Activated CD8-positive, alpha-beta T cell treated with anti-CD3 and anti-CD28 coated beads for 36 hours (primary cell): ENCODE measurements around the gene HIPK1. TPM values are rescaled to one million over a fixed set of nuclear protein-coding genes. Genes with fewer than 3 reads are reported as not detected.

Experiments used
- ATAC-seq: fragments of 200-7000 bp; cut with Tn5 transposase; one replicate; pipeline ENCODE4 v1.10.0; 2021; ENCODE audit warnings: mild to moderate bottlenecking, moderate library complexity
- CTCF ChIA-PET: fragments of 350-600 bp; sonication (Branson Sonifier 250); formaldehyde crosslinking; loops from one replicate; lab custom pipeline; 2021; ENCODE audit warnings: antibody characterized with exemption; lab: Charles Lee
- POLR2A ChIA-PET: fragments of 350-600 bp; sonication (Branson Sonifier 250); formaldehyde crosslinking; loops from one replicate; lab custom pipeline; 2021; ENCODE audit warnings: antibody characterized with exemption; lab: Charles Lee
- DNase-seq: peaks from one replicate; pipeline ENCODE4 v3.0.0-alpha.2; 2020
- H3K27ac Mint-ChIP-seq: one replicate; pipeline ENCODE4 v1.8.0; 2021; ENCODE audit warnings: mild to moderate bottlenecking, mixed read lengths
- H3K27me3 Mint-ChIP-seq: one replicate; pipeline ENCODE4 v1.8.0; 2021; ENCODE audit warnings: mixed read lengths
- H3K36me3 Mint-ChIP-seq: one replicate; pipeline ENCODE4 v1.8.0; 2021; ENCODE audit warnings: low read depth, mixed read lengths
- H3K4me1 Mint-ChIP-seq: one replicate; pipeline ENCODE4 v1.8.0; 2021; ENCODE audit warnings: low read depth, mixed read lengths
- H3K4me3 Mint-ChIP-seq: one replicate; pipeline ENCODE4 v1.8.0; 2021; ENCODE audit warnings: mild to moderate bottlenecking, moderate library complexity, mixed read lengths
- H3K9me3 Mint-ChIP-seq: one replicate; pipeline ENCODE4 v1.8.0; 2021; ENCODE audit warnings: mixed read lengths
- CTCF ChIP-seq: fragments of 200-600 bp; IDR thresholded peaks from one replicate; pipeline ENCODE4 v1.8.0; 2022; ENCODE audit warnings: antibody characterized with exemption, mild to moderate bottlenecking
- intact Hi-C: fragments of 100-400 bp; cut with micrococcal nuclease; formaldehyde crosslinking; loops from one replicate; pipeline ENCODE4 v1.10.0; 2022
- total RNA-seq, 2 experiments: library from RNA; stranded (reverse); gene quantifications; one replicate each; pipeline ENCODE4 v1.2.3, GENCODE V29; 2021

HIPK1 gene
- total RNA-seq, 2 experiments from 2014 or later: 42.8 to 45.1 TPM

- H3K4me3 Mint-ChIP-seq: no peak overlapping the region
- DNase-seq (no peak), ATAC-seq (no peak)
- intact Hi-C loops: no loop called here
- H3K27ac Mint-ChIP-seq: no peak overlapping the region
- no peak for TF ChIP-seq CTCF
- H3K9me3 Mint-ChIP-seq: no peaks in the 10 kb centered on the region
- ChIA-PET POLR2A (interaction anchor here (0.7 to 1.3 kb wide), 2 partner anchors 9 to 15 kb away, joined by 5 to 6 read pairs; partner anchors contain the start of gene AP4B1), CTCF (interaction anchor here (1.2 to 1.4 kb wide), 2 partner anchors 9 to 60 kb away, joined by 4 read pairs; partner anchors contain the start of gene AP4B1)
- peaks cover 23% of the 10 kb centered on the region for H3K4me1 Mint-ChIP-seq
- H3K27me3 Mint-ChIP-seq: no peaks in the 10 kb centered on the region
- H3K36me3 Mint-ChIP-seq: peaks cover 46% of the 10 kb centered on the region
Measured at GRCh38 chr1:113895098-113895497, 34.0 kb upstream of the HIPK1 start.

GRCh38 chr1:113895961-113896360 is 33.2 kb upstream of the HIPK1 start:
- ChIA-PET CTCF (interaction anchor here (1.0 to 1.4 kb wide), 4 partner anchors 7 to 61 kb away, joined by 3 to 4 read pairs (median 4); partner anchors contain the start of gene AP4B1), POLR2A (interaction anchor here (1.3 kb wide), 2 partner anchors 8 to 33 kb away, joined by 4 to 6 read pairs; partner anchors contain the start of gene AP4B1)
- H3K4me1 Mint-ChIP-seq: peaks cover 24% of the 10 kb centered on the region
- intact Hi-C loops: no loop called here
- H3K27me3 Mint-ChIP-seq: no peaks in the 10 kb centered on the region
- peaks cover 50% of the 10 kb centered on the region for H3K36me3 Mint-ChIP-seq
- no peak overlapping the region for H3K27ac Mint-ChIP-seq
- no peak for DNase-seq
- no peak for ATAC-seq
- H3K4me3 Mint-ChIP-seq: no peak overlapping the region
- no peaks in the 10 kb centered on the region for H3K9me3 Mint-ChIP-seq
- no peak for TF ChIP-seq CTCF

GRCh38 chr1:113898241-113898814 is 30.8 kb upstream of the HIPK1 start:
- Mint-ChIP-seq H3K27ac (peak overlapping the region; percentile 68), H3K4me3 (no peak overlapping the region), H3K4me1 (peaks cover 48% of the 10 kb centered on the region), H3K27me3 (no peaks in the 10 kb centered on the region), H3K36me3 (peaks cover 73% of the 10 kb centered on the region), H3K9me3 (no peaks in the 10 kb centered on the region)
- ChIA-PET POLR2A (interaction anchor here (0.9 kb wide), 1 partner anchor 10 kb away, joined by 3 read pairs; the partner anchor contains the start of gene BCL2L15), CTCF (interaction anchor here (1.5 to 1.6 kb wide), 2 partner anchors 9 to 18 kb away, joined by 4 read pairs; no protein-coding TSS in a partner anchor)
- ATAC-seq (peak; percentile 42), DNase-seq (no peak)
- intact Hi-C loops: no loop called here
- TF ChIP-seq CTCF: no peak

GRCh38 chr1:113899111-113899510 is 30.0 kb upstream of the HIPK1 start:
- peaks cover 51% of the 10 kb centered on the region for H3K4me1 Mint-ChIP-seq
- intact Hi-C loops: no loop called here
- H3K9me3 Mint-ChIP-seq: no peaks in the 10 kb centered on the region
- DNase-seq (no peak), ATAC-seq (no peak)
- peaks cover 79% of the 10 kb centered on the region for H3K36me3 Mint-ChIP-seq
- CTCF ChIA-PET: interaction anchor here (0.5 to 1.5 kb wide), 3 partner anchors 9 to 369 kb away, joined by 3 to 4 read pairs (median 4); partner anchors contain the start of gene BCL2L15
- POLR2A ChIA-PET: interaction anchor here (0.6 to 1.4 kb wide), 3 partner anchors 10 to 29 kb away, joined by 3 read pairs; partner anchors contain the start of gene BCL2L15
- no peak overlapping the region for H3K27ac Mint-ChIP-seq
- no peaks in the 10 kb centered on the region for H3K27me3 Mint-ChIP-seq
- no peak overlapping the region for H3K4me3 Mint-ChIP-seq
- no peak for TF ChIP-seq CTCF

GRCh38 chr1:113901191-113901590 is 27.9 kb upstream of the HIPK1 start:
- no peak for DNase-seq
- no peak for ATAC-seq
- no peak for TF ChIP-seq CTCF
- Mint-ChIP-seq H3K9me3 (no peaks in the 10 kb centered on the region), H3K27ac (peak overlapping the region; percentile 63), H3K36me3 (peaks cover 66% of the 10 kb centered on the region), H3K27me3 (no peaks in the 10 kb centered on the region), H3K4me1 (peaks cover 54% of the 10 kb centered on the region), H3K4me3 (no peak overlapping the region)
- intact Hi-C loops: loop anchor here (5.0 kb wide), 1 partner anchor 64 kb away; no protein-coding TSS in a partner anchor
- CTCF ChIA-PET: interaction anchor here (1.2 to 1.7 kb wide), 2 partner anchors 8 to 20 kb away, joined by 3 to 4 read pairs; no protein-coding TSS in a partner anchor
- POLR2A ChIA-PET: interaction anchor here (1.2 to 3.3 kb wide), 4 partner anchors 9 to 29 kb away, joined by 3 to 16 read pairs (median 5); partner anchors contain the start of gene HIPK1
